ENCODE results near the gene INCA1. TPM values are rescaled to one million over a fixed set of nuclear protein-coding genes. Genes with fewer than 3 reads are reported as not detected.

INCA1 gene
- total and polyA plus RNA-seq, 2 of the 13 experiments (the other 11 are each of a cell fraction or from before 2014, with no cell fraction given), result 0.93 to 2.6 TPM

GRCh38 chr17:4950075-4950745, 47.1 kb downstream of the INCA1 start (continued):
- TF ChIP-seq SRSF1 (optimal IDR thresholded peaks at IDR 0.05; ENCODE audit: low read depth, low read length) (no peak), NFIC (IDR thresholded peaks at IDR 0.05; ENCODE audit: low read length) (no peak), FOXM1 (CRISPR knock-in tag; IDR thresholded peaks at IDR 0.05) (no peak), ZSCAN25 (CRISPR knock-in tag; IDR thresholded peaks at IDR 0.05) (peak; percentile 16), ZNF33B (CRISPR knock-in tag; IDR thresholded peaks at IDR 0.05) (no peak), ARNT (IDR thresholded peaks at IDR 0.05) (no peak), NR0B2 (CRISPR knock-in tag; IDR thresholded peaks at IDR 0.05) (0 out of 2 replicates have a peak, but pooled peaks have one; percentile 47), ZNF713 (CRISPR knock-in tag; IDR thresholded peaks at IDR 0.05) (no peak), ZNF318 (CRISPR knock-in tag; IDR thresholded peaks at IDR 0.05) (no peak), MLLT10 (CRISPR knock-in tag; IDR thresholded peaks at IDR 0.05) (no peak)

Data from HepG2 (cell line).